GM18907 (cell line): Measurements from ENCODE around the gene UBE2G2.

Experiments
- ATAC-seq: cut with Tn5 transposase; IDR thresholded peaks from one replicate; pipeline ENCODE4 v1.9.1; 2021; ENCODE audit warnings: mild to moderate bottlenecking, moderate library complexity; ENCODE audit not compliant: unreplicated experiment

The UBE2G2 gene

GRCh38 chr21:44753357-44753756 is 48.3 kb downstream of the UBE2G2 start:
- ATAC-seq = no peak

DNA sequence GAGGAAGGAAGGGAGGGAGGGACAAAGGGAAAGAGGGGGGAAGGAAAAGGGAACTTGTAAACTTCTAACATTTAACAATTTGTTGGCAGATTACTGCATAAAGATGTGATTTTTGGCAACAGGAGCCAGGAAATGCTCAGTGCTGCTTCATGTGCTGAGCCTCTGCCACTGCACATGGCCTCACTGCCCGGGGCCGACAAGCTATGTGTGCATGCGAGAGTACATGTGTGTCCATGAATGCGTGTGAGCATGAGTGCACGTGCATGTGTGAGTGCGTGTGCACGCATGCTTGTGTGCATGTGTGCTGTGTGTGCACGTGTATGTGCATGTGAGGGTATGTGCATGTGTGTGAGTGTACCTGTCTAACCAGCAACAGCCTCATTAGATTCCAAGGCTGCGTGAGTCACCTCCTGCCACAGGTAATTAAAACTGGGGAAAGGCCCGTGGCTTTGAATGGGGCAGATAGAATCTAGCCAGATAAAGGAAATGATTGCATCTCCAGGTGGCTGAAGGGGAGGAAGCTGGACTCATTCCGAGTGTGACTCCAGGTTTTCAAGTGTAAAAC is 48.9 kb downstream of the UBE2G2 start:
- no peak for ATAC-seq

DNA sequence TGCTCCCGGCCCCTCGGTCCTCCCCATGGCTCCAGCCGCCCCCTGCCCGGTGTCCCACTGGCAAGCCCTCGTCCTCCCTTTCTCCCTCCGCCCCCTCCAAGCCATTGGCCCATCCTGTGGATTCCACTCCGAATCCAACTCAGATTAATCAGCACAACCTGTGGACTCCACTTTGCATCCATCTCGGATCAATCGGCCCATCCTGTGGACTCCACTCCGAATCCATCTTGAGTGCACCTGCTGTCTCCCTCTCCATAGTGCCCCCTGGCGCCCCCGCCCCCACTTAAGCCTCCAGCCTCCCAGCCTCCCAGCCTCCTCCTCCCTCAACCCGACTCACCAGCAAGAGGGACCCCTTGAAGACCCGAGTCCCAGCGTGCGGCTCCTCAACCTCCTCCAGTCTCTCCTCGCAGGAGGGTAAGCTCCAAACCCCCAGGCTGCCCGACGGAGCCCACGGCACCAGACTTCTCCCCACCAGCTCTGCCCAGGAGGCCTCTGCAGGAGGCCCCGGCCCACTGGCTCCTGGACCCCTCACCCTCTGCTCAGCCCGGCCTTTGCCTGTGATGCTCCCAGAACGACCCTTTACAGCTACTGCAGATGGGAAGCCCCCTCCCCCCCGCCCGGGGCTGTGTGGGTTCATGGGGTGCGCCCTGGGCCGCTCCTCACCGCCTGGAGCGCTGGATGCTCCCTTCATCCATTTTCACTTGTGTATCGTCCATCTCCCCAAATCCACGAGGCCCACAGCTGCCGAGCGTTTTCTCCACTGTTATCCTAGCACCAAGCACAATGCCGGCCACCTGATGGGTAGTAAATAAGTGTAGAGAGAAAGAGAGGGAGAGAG is 49.6 kb downstream of the UBE2G2 start:
- ATAC-seq = no peak

DNA sequence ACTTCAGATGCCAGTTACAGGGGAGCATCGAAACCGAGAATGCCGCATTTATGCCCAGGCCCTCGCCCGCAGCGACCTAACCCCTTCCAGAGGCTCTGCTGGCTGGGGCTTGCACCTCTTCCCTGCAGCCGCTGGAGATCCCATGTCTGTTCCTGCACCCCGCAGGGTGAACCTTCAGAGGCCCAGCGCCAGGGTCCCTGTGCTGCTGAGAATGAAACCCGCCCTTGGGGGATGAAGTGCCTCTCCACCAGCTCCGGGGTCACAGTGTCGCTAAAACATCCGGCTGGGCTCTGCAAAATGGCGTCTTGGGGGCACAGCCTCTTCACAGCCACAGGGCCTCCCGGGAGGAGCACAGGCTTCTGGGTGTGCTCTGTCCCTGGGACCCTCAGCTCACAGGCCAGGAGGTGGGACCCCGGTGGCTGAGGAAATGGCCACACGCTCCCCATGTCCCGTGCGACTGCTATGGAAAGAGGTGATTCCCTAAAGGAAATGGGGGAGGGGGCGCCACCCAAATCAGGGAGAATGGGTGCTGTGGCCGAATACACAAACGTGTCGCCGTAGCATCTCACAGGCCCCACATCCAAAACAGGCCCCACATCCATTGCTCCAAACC is 50.3 kb downstream of the UBE2G2 start:
- ATAC-seq = no peak

GRCh38 chr21:44750675-44751025 is 51.0 kb downstream of the UBE2G2 start:
- ATAC-seq = no peak

GRCh38 chr21:44749759-44750674 is 51.6 kb downstream of the UBE2G2 start:
- ATAC-seq = no peak

GRCh38 chr21:44749116-44749758 is 52.4 kb downstream of the UBE2G2 start:
- ATAC-seq = no peak

- ATAC-seq = no peak
These were observed 53.0 kb downstream of the UBE2G2 start for GRCh38 chr21:44748621-44749020.

DNA sequence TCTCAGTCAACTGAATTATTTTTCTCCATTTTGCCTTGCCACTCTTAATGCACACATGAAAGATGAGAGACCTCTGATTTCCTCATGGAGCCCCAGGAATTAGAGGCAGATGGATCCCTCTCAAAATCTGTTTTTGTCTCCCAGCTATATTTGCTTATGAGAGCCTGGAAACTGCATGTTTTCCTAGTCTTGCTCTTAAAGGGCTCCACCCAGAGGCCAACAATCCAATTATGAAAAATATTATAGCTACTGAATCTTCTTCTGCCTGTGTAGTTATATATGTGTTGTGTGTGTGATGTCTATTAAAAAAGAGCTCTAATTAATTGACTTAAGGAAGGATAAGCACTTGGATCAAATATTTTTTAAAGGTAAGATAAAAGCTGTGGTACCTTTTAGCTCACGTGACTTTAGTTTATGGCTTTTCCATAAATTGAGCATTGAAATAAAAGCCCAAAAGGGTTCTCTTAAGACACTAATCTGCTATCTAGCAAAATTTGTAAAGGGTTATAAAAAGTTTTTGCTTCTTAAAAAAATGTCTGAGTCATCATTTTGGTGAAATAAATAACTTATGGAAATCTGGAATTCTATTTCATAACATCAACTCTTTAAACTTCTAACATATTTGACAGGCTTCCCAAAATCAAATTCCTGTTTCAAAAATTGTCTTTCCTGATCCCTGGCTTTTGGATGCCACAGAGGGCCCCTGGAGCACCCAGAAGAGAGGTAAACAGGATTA is 59.0 kb downstream of the UBE2G2 start:
- no peak for ATAC-seq

DNA sequence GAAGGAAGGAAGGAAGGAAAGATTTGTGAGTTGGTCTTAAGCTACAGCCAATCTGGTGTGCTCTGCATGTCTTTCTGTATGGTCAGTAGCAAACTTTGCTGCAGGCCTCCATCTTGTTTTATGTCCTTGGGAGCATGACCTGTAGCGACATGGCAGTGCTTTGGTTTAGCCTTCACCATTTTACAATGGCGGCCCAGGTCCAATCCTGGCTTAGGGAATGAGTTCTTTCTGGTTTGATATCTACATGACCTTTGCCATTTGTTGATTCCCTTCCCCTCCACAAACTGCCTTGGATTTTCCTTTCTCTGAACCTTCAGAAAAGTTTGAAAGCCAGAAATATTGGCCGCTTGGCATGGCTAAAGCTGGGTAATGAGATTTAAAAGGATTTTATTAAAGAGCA is 59.7 kb downstream of the UBE2G2 start:
- ATAC-seq = no peak

DNA sequence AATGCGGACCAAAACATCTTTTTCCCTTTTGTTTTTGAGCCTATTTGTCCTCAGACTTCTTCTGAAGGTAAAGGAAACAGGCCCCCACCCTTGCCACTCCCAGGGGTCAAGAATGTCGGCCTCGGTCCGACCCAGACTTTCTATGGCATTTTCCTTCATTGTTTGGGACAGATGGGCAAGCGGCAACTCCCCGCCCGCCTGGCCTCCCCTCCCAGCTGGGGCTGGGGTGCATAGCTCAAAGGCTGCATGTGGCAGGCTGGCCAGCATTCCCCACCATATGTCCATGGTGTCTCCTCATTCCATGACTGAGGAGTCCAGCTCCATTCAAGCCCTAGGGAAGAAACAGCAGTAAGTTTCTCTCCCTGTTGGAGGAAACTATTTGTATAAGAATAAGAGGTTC is 60.9 kb downstream of the UBE2G2 start:
- ATAC-seq = no peak

DNA sequence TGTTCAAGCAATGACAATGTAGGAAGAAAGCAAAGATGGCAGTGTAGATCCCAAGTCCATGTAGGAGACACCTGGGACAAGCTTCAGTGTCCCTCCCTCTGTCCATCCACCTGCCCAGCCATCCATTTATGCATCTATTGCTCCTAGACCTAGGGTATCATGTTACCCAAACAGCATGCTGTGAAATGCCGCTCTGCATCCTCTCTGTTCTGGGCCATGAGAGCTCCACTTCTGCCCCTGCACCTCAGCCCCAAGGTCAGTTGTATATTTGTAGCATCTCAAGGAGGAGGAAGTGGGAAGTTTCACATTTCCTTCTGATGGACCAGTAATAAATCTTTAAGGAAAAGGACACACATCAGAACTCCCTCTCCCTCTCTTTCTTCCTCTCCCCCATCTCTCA is 62.3 kb downstream of the UBE2G2 start:
- no peak for ATAC-seq

DNA sequence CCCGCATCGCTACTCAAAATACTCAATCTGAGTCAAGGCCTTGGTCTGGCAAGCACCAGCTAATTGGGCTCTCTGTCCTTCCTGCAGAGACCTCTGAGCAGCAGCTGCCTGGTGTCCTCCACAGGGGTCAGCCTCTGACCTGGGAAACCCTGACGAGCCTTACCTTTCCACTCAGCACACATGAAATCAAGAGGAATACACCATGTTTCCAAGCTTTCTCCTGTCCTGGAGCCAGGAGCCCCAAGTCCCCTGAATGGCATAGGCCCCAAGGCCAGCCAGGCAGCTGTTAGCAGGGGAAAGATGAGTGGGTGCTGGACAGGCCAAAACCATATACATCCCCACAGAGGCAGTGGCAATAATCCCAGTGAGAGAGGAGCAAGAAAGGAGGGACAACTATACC is 63.0 kb downstream of the UBE2G2 start:
- ATAC-seq = no peak

GRCh38 chr21:44737706-44738354 is 63.8 kb downstream of the UBE2G2 start:
- ATAC-seq = no peak

DNA sequence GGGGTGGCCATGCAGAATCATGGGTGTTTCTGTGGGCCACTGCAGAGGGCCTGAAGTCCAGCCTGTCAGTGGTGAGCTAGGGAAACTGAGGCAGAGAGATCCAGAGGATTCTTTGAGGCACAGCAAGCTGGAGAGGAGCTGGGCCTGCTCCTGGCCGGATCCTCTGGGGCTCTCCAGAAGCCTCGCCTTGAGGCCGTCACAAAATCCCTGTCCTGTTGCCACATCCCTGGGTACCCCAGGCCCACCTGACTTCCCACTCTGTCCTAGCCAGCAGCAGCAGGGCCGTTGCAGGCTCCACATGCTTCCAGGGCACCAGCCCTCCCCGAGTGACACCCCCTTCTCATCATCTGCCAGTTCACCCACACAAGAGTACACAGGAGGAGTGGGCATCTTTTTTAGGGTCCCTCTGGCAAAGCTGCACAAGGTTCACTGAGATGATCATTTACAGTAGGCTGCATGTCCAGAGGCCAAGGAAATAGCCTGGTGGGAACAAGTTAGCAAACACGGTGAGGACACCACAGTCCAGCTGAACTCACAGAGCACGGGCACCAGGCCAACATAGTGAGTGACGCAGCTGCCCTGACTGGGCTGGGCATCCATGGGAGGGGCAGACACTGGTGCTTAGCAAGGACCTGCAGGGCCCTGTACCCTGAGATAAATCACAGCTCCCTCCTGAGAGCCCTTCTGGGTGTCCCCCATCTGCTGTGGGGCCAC is 65.2 kb downstream of the UBE2G2 start:
- no peak for ATAC-seq

DNA sequence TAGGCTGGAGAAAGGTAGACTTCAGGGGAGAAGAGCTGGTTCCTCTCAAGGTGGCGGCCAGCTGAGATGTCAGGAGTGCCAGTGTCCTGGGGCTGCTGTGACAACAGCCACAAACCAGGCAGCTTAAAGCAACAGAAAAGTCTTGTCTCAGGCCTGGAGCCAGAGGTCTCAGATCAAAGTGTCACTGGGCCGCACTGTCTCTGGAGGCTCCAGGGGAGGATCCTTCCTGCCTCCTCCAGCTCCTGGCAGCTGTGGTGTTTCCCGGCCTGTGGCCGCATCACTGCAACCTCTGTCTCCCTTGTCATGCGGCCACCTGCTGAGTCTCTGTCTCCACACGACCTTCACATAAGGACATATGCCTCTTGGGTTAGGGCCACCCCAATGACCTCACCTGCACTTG is 65.8 kb downstream of the UBE2G2 start:
- no peak for ATAC-seq

- ATAC-seq = no peak
These were observed 66.8 kb downstream of the UBE2G2 start for GRCh38 chr21:44734841-44735240.

- ATAC-seq = no peak
These were observed 67.4 kb downstream of the UBE2G2 start for GRCh38 chr21:44734026-44734745.
